ENCODE measurements around the gene TBC1D21.

- TF ChIP-seq CTCF (IDR thresholded peaks at IDR 0.05) = no peak
- TF ChIP-seq POLR2A (IDR thresholded peaks at IDR 0.05) = no peak
Measured at GRCh38 chr15:73923488-73924164, 50.3 kb downstream of the TBC1D21 start.
